ENCODE data around the gene ADAMTS15.

- TF ChIP-seq, protein P1, sequence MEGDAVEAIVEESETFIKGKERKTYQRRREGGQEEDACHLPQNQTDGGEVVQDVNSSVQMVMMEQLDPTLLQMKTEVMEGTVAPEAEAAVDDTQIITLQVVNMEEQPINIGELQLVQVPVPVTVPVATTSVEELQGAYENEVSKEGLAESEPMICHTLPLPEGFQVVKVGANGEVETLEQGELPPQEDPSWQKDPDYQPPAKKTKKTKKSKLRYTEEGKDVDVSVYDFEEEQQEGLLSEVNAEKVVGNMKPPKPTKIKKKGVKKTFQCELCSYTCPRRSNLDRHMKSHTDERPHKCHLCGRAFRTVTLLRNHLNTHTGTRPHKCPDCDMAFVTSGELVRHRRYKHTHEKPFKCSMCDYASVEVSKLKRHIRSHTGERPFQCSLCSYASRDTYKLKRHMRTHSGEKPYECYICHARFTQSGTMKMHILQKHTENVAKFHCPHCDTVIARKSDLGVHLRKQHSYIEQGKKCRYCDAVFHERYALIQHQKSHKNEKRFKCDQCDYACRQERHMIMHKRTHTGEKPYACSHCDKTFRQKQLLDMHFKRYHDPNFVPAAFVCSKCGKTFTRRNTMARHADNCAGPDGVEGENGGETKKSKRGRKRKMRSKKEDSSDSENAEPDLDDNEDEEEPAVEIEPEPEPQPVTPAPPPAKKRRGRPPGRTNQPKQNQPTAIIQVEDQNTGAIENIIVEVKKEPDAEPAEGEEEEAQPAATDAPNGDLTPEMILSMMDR (conservative IDR thresholded peaks at IDR 0.05 in 1 of 2, IDR thresholded peaks at IDR 0.05 in 1 of 2; ENCODE audit: extremely low read depth in 1 of 2, insufficient read depth in 1 of 2, low read depth in 1 of 2, low read length in 2 of 2), result no peak
- no peak for TF ChIP-seq EZH2 (IDR thresholded peaks at IDR 0.05; ENCODE audit: borderline replicate concordance, low read length)
These were observed 3.0 kb downstream of the ADAMTS15 start for GRCh38 chr11:130451231-130452019.

Data from mammary epithelial cell (primary cell).